OCI-LY3 (cell line): ENCODE results near the gene SLC25A5.

Experiments
- CTCF ChIP-seq: fragments of 200-600, 300-600 bp; sonication (generic); IDR thresholded peaks from 2 replicates; pipeline ENCODE4 v1.5.1; 2014; ENCODE audit warnings: antibody characterized with exemption, low read length, low read depth
- EZH2phosphoT487 ChIP-seq: fragments of 200-600 bp; shearing (Covaris generic); IDR thresholded peaks from 2 replicates; pipeline ENCODE4 v1.6.1; 2018; ENCODE audit warnings: antibody characterized with exemption, mixed run types, low read depth

DNA sequence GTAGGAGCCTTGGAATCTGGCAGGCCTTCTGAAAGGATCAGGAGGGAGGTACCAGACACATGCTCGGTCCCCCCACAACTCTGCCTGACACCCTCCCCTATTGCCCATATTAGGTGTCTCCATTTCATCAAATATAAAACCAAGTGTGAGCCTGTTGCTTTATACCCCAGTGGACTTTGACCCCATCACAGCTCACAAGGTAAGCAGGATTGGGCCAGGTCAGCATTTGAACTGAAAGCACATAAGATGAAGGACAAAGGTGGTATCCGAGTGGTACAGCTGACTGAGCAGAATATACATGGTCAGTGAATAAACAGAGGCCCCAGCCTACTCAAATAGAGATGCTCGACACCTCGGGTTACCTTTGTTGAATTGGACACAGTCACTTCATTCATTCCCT is 49.1 kb upstream of the SLC25A5 start:
- TF ChIP-seq CTCF: no peak
- no peak for TF ChIP-seq EZH2phosphoT487
